HG03025 (cell line): ENCODE results near the gene SBNO2.

Source experiments
- ATAC-seq: cut with Tn5 transposase; IDR thresholded peaks from one replicate; pipeline ENCODE4 v1.9.1; 2021; ENCODE audit warnings: mild to moderate bottlenecking, moderate library complexity; ENCODE audit not compliant: unreplicated experiment, low FRiP score

The SBNO2 gene

GRCh38 chr19:1169411-1169791 lies 4.7 kb downstream of the SBNO2 start:
- no peak for ATAC-seq

GRCh38 chr19:1168572-1169410 lies 5.3 kb downstream of the SBNO2 start:
- ATAC-seq, result no peak

DNA sequence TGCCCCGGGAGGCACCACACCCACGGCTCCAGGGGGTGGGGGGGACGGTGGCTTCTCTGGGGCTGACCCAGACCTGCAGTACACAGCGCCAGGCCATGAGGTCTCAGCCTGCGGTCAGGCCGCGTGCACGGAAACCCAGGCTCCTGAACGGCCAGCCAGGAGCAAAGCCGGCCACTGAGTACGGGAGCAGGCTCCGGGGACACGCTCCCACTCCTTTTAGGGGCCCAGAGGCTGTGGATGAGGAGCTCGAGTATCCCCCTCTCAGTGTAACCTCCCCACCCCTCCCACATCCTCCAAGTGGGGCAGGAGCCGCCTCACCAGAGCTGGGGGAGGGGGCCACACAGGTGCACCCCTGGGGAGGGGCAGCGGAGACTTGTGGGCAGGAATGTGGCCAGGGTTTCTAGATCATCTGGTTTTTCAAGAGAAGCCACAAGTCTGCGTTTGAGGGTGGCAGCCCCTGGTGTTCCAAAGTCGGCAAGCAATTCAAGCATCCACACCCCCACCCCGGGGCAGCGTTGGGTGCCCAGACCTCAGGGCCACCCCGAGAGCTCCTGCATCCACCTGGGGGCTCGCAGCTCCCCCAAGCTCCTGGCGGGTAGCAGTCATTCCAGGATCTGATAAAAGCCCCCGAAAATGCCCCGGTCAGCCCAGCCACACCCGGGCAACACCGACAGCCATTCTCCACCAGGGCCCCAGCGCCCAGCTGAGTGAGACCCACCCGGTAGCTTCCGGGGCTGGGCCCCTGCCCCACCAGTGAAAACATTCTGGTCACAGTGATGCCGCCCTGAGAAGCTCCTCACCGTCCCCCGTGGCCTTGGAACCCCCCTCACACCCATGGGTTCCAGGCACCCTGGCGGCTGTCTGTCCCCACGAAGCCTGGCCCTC lies 6.1 kb downstream of the SBNO2 start:
- ATAC-seq, result no peak

DNA sequence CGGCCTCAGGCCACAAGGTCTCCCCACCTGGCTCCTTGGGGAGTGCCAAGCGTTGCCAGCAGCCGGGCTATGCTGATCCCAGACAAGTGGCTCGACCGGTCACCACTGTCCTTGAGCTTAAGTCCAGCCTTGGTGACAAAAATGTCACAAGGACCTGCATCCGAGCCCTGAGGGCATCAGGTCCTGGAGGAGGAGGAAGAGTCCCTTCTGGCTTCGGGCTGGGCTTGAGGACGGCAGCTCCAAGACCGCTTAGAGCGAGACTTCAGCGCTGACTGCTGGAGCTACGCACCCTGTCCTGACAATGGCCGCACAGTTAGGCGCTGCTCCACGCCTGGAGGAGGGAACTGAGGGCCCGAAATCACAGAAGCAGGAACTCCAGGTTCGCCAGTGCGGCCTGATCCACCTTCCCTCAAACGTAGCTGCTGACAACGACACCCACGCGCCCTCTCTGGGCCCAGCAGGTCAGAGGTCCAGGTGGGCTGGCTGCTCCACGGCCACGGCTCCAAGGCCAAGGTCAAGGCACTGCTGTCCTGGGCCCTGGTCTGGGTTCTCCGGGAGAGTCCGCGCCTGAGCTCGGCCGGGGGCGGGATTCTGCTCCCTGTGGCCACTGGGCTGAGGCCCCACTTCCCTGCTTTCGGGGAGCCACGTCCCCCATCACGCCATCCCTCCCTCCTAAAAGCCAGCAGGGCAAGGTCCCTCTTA lies 7.0 kb downstream of the SBNO2 start:
- ATAC-seq, result no peak

GRCh38 chr19:1164684-1165531 lies 9.2 kb downstream of the SBNO2 start:
- ATAC-seq, result no peak

- ATAC-seq, result no peak
These were observed 10.0 kb downstream of the SBNO2 start for GRCh38 chr19:1163934-1164683.

GRCh38 chr19:1163283-1163933 lies 10.7 kb downstream of the SBNO2 start:
- no peak for ATAC-seq

- no peak for ATAC-seq
These were observed 11.4 kb downstream of the SBNO2 start for GRCh38 chr19:1162404-1163282.

DNA sequence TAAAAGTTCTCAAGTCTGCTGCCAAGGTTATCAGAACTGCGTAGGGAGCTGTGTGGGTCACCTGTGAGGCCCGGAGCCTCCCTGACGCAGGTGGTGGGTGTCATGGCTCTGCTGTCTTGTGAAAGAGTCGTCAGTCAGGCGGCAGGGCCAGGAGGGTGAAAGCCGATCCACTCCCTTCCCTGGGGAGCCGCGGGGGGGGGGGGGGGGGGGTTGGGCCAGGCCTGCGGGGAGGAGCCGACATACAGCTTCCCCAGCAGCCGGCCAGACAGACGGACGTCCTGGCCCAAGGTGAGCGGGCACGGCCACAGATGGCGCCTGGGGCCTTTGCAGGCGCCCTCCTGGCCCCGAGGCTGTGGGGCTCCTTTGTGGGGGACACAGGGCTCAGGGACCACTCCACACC lies 12.4 kb downstream of the SBNO2 start:
- ATAC-seq, result no peak

- no peak for ATAC-seq
These were observed 14.0 kb downstream of the SBNO2 start for GRCh38 chr19:1159864-1160595.

DNA sequence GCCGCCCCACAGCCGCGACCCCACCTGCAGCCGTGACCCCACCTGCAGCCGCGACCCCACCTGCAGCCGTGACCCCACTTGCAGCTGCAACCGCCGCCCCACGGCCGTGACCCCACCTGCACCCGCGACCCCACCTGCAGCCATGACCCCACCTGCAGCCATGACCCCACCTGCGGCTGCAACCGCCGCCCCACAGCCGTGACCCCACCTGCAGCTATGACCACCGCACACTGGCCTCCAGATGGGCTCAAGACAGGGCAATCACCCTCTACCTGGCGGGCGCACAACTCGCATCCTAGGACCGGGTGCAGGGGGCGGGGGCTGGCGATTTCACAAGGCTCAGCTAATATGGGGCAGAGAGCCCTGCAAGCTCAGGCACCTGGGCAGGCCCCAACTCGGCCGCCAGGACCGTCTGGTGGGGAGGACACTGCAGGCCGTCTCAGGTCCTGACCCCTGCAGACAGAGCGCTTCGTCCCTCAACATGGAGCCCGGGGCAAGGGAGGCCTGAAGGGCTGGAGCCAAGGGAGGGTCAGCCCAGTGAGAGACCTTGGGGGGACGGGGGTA lies 15.1 kb downstream of the SBNO2 start:
- no peak for ATAC-seq

- ATAC-seq, result no peak
These were observed 15.9 kb downstream of the SBNO2 start for GRCh38 chr19:1157931-1158884.

DNA sequence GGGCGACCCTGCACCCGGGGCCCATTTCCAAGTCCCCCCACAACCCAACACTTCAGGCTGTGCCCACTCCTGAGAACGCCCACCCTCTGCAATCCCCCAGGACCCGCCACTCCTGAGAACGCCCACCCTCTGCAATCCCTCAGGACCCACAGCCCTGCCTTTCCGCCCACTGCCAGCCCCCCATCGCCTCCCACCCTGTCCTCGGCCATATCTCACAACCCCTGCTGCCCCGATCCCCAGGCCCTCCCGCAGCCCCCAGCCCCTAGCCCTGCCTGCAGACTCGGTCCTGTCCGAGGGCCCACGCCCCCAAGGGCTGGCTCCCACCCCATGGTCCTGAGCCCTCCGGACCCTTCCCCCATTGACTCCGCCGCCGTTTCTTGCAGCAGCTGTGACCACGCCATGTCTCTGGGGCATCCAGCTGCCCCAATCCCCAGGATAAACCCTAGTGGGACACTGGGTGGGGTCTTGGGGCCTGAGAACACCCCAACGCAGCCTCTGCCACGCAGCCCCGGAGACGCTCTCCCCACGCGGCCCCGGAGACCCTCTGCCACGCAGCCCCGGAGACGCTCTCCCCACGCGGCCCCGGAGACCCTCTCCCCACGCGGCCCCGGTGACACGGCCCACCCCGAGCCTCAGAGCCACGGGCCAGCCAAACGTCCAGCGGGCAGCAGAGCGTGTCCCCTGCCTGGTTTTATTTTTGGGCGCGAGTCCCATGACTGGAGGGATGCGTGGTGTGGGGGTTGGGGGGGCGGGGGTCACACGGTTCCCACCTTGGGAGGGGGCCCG lies 17.0 kb downstream of the SBNO2 start:
- no peak for ATAC-seq

DNA sequence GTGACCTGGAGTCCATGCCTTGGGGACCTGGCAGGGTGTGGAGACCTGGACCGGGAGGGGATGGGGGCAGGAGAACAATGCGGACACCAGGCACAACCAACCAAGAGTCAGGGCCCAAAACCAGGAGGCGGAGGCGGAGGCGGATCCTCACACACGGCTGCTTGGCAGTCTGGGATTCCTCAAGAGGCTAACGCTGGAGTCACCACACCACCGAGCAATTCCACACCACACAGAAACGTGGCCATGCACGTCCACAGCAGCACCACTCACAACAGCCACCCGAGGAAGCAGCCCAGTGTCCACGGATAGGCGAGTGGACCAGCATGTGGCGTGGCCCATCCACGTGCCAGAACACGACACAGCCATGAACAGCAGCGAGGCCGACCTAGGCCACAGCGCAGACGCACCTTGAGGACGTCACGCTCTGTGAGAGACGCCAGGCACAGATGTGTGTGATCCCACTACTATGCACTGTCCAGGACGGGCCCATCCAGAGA lies 17.7 kb downstream of the SBNO2 start:
- ATAC-seq, result no peak
